ENCODE results near the gene RGS3.
"Not testable (repeated sequence)": the region's sequence is repeated elsewhere in the genome, so short reads cannot be mapped to it uniquely, and the experiment has no call there.

Gene RGS3

GRCh38 chr9:113634596-113635515 lies 171.3 kb downstream of the RGS3 start:
- DNase-seq (ENCODE audit: low read depth, low spot score), result no peak

- no peak for DNase-seq (ENCODE audit: low read depth, low spot score)
Observed at GRCh38 chr9:113635586-113635985, 172.1 kb downstream of the RGS3 start.

- DNase-seq (ENCODE audit: low read depth, low spot score), result no peak
Observed at GRCh38 chr9:113636165-113636564, 172.6 kb downstream of the RGS3 start.

GRCh38 chr9:113636693-113637092 lies 173.2 kb downstream of the RGS3 start:
- no peak for DNase-seq (ENCODE audit: low read depth, low spot score)

GRCh38 chr9:113638490-113638889 lies 175.0 kb downstream of the RGS3 start:
- DNase-seq (ENCODE audit: low read depth, low spot score), result no peak

GRCh38 chr9:113638897-113639296 lies 175.4 kb downstream of the RGS3 start:
- DNase-seq (ENCODE audit: low read depth, low spot score), result no peak

- not testable (repeated sequence) for DNase-seq (ENCODE audit: low read depth, low spot score)
Observed at GRCh38 chr9:113639411-113639970, 176.0 kb downstream of the RGS3 start.

GRCh38 chr9:113640418-113640817 lies 176.9 kb downstream of the RGS3 start:
- no peak for DNase-seq (ENCODE audit: low read depth, low spot score)

- DNase-seq (ENCODE audit: low read depth, low spot score), result no peak
Observed at GRCh38 chr9:113641100-113641885, 177.8 kb downstream of the RGS3 start.

GRCh38 chr9:113644321-113644720 lies 180.8 kb downstream of the RGS3 start:
- no peak for DNase-seq (ENCODE audit: low read depth, low spot score)

- DNase-seq (ENCODE audit: low read depth, low spot score), result no peak
Observed at GRCh38 chr9:113645227-113645977, 181.9 kb downstream of the RGS3 start.

GRCh38 chr9:113645978-113646253 lies 182.4 kb downstream of the RGS3 start:
- no peak for DNase-seq (ENCODE audit: low read depth, low spot score)

- DNase-seq (ENCODE audit: low read depth, low spot score), result no peak
Observed at GRCh38 chr9:113646491-113646890, 183.0 kb downstream of the RGS3 start.
